NCI-H1436 (cell line): ENCODE data around the gene SENP5.
"Not testable (repeated sequence)": the region's sequence is repeated elsewhere in the genome, so short reads cannot be mapped to it uniquely, and the experiment has no call there.

ENCODE experiments used
- DNase-seq: peaks from one replicate; lab custom pipeline; 2025; lab: John Stamatoyannopoulos, UW

Gene SENP5, protein sequence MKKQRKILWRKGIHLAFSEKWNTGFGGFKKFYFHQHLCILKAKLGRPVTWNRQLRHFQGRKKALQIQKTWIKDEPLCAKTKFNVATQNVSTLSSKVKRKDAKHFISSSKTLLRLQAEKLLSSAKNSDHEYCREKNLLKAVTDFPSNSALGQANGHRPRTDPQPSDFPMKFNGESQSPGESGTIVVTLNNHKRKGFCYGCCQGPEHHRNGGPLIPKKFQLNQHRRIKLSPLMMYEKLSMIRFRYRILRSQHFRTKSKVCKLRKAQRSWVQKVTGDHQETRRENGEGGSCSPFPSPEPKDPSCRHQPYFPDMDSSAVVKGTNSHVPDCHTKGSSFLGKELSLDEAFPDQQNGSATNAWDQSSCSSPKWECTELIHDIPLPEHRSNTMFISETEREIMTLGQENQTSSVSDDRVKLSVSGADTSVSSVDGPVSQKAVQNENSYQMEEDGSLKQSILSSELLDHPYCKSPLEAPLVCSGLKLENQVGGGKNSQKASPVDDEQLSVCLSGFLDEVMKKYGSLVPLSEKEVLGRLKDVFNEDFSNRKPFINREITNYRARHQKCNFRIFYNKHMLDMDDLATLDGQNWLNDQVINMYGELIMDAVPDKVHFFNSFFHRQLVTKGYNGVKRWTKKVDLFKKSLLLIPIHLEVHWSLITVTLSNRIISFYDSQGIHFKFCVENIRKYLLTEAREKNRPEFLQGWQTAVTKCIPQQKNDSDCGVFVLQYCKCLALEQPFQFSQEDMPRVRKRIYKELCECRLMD

GRCh38 chr3:196867507-196868296, at the start of gene SENP5:
Gene SENP5, plus strand, starts transcription at chr3:196867920. Its CDS starts 17,262 bp downstream, at chr3:196885182.
- peak; percentile 93 for DNase-seq

- no peak for DNase-seq
Observed at GRCh38 chr3:196821806-196822355, 45.8 kb upstream of the SENP5 start.

DNA sequence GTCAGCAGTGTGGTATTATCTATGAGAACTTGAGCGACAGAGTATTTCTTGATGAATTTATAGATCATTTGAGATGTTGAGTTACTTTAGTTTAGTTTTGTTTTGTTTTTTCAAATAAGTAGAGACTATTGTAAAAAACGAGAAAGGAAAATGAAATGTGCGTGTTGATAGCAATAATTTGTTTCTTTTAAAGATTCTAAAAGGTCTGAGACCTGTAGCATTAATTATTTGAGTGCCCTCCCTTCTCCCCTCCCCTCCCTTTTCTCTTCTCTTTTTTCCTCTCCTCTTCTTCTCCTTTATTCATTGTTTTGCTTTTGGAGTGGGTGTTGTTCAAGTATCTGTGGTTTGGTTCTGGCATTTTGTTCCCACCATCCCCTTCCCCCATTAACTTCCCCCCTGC, 38.1 kb upstream of the SENP5 start:
- DNase-seq: not testable (repeated sequence)

DNA sequence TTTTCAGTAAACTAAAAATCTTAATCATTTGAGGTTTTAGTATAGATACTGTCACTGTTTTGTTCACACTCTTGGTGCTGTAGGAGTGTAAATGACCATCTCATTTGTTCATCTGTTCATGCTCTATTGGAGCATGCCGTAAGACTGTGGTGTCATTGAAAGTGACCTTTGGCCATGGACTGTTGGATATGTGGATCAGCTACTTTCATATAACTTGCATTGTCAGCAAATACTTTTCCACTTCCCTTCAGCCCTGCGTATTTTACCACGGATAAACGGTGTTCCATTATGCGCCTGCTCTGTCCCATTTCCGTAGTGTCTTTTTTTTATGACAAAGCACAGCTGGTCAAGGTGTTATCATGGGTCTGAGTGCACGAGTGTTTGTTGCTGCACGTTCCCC, 32.6 kb upstream of the SENP5 start:
- DNase-seq: no peak

DNA sequence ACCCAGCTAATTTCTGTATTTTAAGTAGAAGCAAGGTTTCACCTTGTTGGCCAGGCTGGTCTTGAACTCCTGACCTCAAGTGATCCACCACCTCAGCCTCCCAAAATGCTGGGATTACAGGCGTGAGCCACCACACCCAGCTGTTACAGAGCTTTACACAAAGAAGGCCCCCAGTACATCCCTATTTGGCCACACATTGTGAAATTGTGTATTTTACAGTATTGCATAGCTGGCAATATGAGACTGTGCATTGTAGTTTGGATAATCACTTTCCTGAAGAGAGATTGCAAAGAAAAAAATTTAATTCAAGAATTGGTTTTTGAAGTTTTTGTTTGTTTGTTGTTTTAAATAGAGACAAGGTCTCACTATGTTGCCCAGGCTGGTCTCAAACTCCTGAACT, 31.1 kb upstream of the SENP5 start:
- not testable (repeated sequence) for DNase-seq

DNA sequence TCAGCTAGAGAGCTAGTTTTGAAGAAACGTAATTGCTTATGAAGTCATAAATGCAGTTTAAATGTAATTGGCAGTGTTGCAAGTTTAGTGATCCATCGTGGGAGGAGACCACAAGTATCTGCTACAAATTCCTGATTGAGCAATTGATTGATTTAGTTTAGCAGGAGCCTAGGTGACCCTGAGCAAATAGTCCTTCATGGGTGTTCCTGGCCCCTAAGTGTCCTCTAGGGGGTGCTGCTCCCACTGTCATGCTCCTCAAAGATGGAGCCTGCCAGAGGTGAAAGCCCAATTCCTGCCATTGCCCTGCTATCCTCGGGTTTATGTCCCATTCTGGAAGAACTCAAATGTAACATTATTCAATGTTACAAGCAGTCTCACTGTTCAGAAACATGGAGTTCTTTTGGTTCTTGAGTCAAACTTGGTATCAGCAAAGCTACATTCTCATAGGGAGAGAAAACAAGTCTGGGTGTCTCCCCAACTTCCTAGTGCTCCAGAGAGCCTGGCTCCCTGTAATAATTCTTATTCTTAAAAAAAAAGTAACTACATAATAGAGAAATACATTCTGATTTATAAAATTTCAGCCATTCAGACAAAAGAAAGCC, 29.8 kb upstream of the SENP5 start:
- DNase-seq: peak; percentile 49

DNA sequence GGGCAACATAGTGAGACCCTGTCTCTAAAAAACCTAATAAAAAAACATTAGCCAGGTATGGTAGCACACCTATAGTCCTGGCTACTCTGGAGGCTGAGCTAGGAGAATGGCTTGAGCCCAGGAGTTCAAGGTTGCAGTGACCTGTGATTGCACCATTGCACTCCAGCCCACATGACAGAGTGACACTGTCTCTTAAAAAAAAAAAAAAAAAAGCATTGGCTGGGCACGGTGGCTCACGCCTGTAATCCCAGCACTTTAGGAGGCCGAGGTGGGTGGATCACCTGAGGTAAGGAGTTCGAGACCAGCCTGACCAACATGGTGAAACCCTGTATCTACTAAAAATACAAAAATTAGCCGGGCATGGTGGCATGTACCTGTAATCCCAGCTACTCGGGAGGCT, 28.4 kb upstream of the SENP5 start:
- DNase-seq: not testable (repeated sequence)

DNA sequence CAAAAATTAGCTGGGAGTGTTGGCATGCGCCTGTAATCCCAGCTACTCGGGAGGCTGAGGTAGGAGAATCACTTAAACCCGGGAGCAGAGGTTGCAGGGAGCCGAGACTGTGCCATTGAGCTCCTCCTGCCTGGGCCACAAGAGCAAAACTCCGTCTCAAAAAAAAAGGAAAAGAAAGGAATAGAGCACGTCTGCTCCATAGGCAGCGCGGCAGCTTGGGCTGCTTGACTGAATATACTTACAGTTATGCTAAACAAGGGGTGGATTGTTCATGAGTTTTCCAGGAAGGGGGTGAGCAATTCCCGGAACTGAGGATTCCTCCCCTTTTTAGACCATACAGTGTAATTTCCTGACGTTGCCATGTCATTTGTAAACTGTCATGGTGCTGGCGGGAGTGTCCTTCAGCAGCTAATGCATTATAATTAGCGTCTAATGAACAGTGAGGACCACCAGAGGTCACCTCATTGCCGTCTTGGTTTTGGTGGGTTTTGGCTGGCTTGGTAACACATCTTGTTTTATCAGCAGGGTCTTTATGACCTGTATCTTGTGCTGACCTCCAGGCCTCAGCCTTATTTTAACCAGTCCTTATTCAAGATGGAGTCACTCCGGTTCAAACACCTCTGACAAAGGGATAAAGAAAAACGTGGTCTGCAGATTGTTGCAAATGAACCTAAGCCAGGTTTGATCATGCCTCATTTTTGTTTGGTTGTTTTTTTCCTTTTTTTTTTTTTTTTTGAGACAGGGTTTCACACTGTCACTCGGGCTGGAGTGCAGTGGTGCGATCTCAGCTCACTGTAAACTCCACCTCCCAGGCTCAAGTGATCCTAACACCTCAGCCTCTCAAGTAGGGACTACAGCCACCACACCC, 24.9 kb upstream of the SENP5 start:
- DNase-seq: no peak

GRCh38 chr3:196843435-196844110, 24.1 kb upstream of the SENP5 start:
- DNase-seq: no peak

GRCh38 chr3:196844235-196845219, 23.2 kb upstream of the SENP5 start:
- not testable (repeated sequence) for DNase-seq

DNA sequence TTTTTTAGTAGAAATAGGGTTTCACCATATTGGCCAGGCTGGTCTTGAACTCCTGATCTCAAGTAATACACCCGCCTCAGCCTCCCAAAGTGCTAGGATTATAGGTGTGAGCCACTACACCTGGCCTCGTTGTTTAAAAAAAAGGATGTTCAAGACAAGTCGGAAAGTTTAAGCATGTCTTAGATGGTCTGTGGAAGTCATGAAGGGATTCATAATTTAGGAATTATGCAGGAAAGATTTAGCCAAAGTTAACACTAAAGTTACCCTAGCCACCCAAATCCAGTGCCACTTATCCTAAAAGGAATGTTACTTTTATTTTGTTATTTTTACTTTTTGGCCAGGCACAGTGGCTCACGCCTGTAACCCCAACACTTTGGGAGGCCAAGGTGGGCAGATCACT, 19.3 kb upstream of the SENP5 start:
- DNase-seq: not testable (repeated sequence)

- no peak for DNase-seq
Observed at GRCh38 chr3:196849180-196849741, 18.5 kb upstream of the SENP5 start.

- DNase-seq: not testable (repeated sequence)
Observed at GRCh38 chr3:196863000-196863399, 4.7 kb upstream of the SENP5 start.

- DNase-seq: no peak
Observed at GRCh38 chr3:196867155-196867506, 589 bp upstream of the SENP5 start.

DNA sequence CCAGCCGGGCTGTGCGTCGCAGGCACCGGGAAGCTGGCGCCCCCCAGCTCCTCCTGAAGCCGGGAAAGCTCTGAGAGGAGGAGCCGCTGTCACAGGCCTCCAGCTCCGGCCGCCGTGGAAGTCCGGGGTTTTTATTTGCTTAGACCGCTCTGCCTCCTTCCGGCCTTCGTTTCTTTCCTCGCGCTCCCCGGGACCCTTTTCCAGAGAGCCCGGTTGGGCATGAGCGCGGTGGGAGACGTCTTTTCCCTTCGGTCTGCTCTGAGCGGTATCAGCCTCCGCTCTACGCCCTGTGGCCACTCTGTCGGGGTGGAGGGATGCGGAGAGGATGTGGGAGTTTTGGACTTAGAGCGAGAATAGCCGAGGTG, 559 bp downstream of the SENP5 start:
- no peak for DNase-seq

DNA sequence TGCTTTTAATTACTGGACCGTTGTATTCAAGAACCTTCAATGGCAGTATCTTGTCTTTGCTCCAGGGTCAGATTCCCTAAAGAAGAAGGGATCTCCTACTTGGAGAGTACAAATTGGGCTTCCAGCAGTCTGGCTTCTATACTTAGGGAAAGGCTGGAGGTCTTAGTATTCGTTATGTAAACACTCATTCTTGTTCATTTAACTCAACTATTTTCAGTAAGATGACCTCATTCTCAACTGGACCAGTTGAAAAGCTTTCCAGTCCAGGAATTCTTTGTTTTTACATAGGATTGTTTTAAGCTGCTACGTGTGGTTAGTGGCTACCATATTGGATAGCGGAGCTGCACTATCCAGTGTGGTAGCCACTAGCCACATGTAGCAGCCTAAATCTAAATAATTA, 4.6 kb downstream of the SENP5 start:
- no peak for DNase-seq

- not testable (repeated sequence) for DNase-seq
Observed at GRCh38 chr3:196874511-196875094, 6.9 kb downstream of the SENP5 start.

DNA sequence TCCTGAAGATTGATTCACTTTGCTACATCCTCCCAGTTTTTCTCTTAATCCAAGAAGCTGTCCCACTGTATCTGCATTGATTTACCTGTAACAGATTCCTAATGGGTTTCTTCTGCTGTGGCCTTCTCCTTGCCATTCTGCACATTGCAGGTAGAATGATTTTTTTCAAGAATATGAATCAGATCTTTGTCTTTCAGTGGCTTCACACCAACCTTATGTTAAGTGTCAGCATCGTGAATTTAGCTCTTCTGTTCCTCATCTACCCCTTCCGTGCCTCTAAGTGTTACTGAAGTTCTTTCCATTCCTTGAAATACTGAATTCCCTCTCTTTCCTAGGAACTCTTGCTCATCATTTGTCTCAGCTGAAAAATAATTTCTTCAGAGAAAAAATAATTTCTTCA, 7.5 kb downstream of the SENP5 start:
- no peak for DNase-seq
